ENCODE data around the gene CAPN6.

DNA sequence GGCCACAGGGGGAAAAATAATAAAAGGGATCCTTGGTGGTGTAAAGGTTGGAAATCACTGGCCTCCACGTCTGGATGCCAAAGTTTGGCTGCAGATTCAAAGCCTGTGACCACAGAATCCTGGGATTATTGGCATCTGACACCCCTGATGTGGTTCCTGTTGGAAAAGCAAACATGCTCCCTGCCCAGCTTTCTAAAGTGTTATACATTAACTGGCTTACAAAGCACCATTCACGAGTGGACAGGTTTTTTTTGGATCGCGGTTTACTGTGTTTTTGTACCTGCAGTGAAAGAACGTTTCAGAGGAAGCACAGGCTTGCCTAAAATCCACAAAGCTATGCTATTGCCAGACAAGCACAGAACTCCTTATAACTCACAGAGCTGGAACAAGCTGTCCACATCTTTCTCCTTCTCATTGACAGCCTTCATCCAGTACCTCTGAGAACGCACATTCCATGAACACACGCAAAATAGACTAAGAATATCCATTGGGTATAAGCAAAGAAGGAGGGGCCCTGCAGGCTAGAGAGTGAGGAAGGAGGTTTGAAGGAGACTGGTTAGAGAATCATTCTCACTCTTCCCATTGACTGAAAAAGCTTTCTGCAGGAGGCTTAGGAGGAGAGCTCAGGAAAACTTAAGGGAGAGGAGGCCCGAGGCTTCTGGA lies 14.5 kb upstream of the CAPN6 start:
- TF ChIP-seq, protein P1, sequence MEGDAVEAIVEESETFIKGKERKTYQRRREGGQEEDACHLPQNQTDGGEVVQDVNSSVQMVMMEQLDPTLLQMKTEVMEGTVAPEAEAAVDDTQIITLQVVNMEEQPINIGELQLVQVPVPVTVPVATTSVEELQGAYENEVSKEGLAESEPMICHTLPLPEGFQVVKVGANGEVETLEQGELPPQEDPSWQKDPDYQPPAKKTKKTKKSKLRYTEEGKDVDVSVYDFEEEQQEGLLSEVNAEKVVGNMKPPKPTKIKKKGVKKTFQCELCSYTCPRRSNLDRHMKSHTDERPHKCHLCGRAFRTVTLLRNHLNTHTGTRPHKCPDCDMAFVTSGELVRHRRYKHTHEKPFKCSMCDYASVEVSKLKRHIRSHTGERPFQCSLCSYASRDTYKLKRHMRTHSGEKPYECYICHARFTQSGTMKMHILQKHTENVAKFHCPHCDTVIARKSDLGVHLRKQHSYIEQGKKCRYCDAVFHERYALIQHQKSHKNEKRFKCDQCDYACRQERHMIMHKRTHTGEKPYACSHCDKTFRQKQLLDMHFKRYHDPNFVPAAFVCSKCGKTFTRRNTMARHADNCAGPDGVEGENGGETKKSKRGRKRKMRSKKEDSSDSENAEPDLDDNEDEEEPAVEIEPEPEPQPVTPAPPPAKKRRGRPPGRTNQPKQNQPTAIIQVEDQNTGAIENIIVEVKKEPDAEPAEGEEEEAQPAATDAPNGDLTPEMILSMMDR (conservative IDR thresholded peaks at IDR 0.05) = no peak
- TF ChIP-seq EZH2 (IDR thresholded peaks at IDR 0.05; ENCODE audit: low read depth) = no peak

All from PC-9 (cell line).